ENCODE results near the gene ABHD17C. TPM values are rescaled to one million over a fixed set of nuclear protein-coding genes. Genes with fewer than 3 reads are reported as not detected.

ABHD17C gene
- total and polyA plus RNA-seq, 2 experiments from 2014 or later: 11.3 to 23.8 TPM

DNA sequence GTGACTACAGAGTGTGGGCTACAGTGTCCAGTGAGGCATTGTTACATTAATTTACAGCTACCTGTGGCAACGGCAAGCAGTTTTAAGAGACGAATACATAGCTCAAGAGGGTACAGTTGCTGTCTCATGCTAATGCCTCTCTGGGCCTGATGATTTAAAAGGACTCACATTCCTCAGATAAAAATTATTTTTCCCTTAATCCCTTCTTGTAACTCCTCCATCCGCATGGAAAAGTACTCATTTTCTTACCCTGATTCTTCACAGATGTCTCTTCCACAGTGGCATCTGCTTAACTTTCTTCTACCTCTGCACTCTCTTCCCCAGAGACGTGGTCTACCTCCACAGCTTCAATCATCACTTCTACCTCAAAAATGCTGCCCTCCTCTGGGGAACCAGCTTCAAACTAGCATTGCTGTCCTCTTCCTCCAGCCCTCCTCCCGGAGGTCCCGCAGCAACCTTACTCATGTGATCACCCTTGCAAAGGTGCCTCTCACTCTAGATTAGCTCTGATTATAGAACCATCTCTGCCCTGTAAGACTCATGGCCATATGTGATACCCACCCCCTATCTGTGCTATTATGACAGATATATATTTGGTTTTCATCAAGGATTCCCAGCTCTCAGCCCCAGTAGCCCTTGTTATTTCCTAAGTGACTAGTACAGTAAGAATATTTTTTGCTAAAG, 21.4 kb upstream of the ABHD17C start:
- peak; percentile 69 for ATAC-seq
- Histone ChIP-seq H3K27me3 (ENCODE audit: insufficient read depth) (no peaks in the 10 kb centered on the region), H3K79me2 (replicated peaks; ENCODE audit: insufficient read depth) (no peaks in the 10 kb centered on the region), H3K4me2 (no peak overlapping the region), H3F3A (replicated peaks; ENCODE audit: low read depth) (no peaks in the 10 kb centered on the region), H3K27ac (ENCODE audit: low read depth) (no peak overlapping the region), H3K36me3 (ENCODE audit: insufficient read depth) (no peaks in the 10 kb centered on the region), H3K9me2 (ENCODE audit: insufficient read depth) (no peaks in the 10 kb centered on the region), H2AFZ (no peak overlapping the region; the same call in 1 of the 2 replicates), H3K4me3 (no peak overlapping the region), H3K4me1 (ENCODE audit: insufficient read depth) (no peaks in the 10 kb centered on the region), H4K20me1 (replicated peaks; ENCODE audit: insufficient read depth) (no peaks in the 10 kb centered on the region)
- H3K4me1 Mint-ChIP-seq: peaks cover 5% of the 10 kb centered on the region; the same call in 2 of the 3 replicates
- no peaks in the 10 kb centered on the region for H3K36me3 Mint-ChIP-seq (ENCODE audit: low read depth)
- peak; percentile 25 for DNase-seq (ENCODE audit: low spot score)
- no peaks in the 10 kb centered on the region; the same call in 2 of the 3 replicates for H3K9me3 Mint-ChIP-seq
- H3K27me3 Mint-ChIP-seq (ENCODE audit: insufficient read depth, low read depth, poor library complexity): peaks cover 1% of the 10 kb centered on the region
- no peak for TF ChIP-seq POLR2AphosphoS5 (IDR thresholded peaks at IDR 0.05; ENCODE audit: low read depth)
- TF ChIP-seq, protein P1, sequence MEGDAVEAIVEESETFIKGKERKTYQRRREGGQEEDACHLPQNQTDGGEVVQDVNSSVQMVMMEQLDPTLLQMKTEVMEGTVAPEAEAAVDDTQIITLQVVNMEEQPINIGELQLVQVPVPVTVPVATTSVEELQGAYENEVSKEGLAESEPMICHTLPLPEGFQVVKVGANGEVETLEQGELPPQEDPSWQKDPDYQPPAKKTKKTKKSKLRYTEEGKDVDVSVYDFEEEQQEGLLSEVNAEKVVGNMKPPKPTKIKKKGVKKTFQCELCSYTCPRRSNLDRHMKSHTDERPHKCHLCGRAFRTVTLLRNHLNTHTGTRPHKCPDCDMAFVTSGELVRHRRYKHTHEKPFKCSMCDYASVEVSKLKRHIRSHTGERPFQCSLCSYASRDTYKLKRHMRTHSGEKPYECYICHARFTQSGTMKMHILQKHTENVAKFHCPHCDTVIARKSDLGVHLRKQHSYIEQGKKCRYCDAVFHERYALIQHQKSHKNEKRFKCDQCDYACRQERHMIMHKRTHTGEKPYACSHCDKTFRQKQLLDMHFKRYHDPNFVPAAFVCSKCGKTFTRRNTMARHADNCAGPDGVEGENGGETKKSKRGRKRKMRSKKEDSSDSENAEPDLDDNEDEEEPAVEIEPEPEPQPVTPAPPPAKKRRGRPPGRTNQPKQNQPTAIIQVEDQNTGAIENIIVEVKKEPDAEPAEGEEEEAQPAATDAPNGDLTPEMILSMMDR (conservative IDR thresholded peaks at IDR 0.05; ENCODE audit: low read depth in 2 of 2): peak in 1 of 2 experiments; percentile 44; a peak in 2 of 4 replicates
- no peak for TF ChIP-seq NANOG (IDR thresholded peaks at IDR 0.05; ENCODE audit: borderline replicate concordance)
- TF ChIP-seq EZH2 (IDR thresholded peaks at IDR 0.05; ENCODE audit: low read depth, unreplicated experiment): no peak
- TF ChIP-seq, protein P2, sequence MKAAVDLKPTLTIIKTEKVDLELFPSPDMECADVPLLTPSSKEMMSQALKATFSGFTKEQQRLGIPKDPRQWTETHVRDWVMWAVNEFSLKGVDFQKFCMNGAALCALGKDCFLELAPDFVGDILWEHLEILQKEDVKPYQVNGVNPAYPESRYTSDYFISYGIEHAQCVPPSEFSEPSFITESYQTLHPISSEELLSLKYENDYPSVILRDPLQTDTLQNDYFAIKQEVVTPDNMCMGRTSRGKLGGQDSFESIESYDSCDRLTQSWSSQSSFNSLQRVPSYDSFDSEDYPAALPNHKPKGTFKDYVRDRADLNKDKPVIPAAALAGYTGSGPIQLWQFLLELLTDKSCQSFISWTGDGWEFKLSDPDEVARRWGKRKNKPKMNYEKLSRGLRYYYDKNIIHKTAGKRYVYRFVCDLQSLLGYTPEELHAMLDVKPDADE (IDR thresholded peaks at IDR 0.05): no peak
- TF ChIP-seq JUNB (IDR thresholded peaks at IDR 0.05; ENCODE audit: unreplicated experiment): no peak
- TF ChIP-seq EZH2phosphoT487 (IDR thresholded peaks at IDR 0.05; ENCODE audit: unreplicated experiment): no peak
- no peak overlapping the region for H3K4me3 Mint-ChIP-seq
- H3K27ac Mint-ChIP-seq: no peak overlapping the region

DNA sequence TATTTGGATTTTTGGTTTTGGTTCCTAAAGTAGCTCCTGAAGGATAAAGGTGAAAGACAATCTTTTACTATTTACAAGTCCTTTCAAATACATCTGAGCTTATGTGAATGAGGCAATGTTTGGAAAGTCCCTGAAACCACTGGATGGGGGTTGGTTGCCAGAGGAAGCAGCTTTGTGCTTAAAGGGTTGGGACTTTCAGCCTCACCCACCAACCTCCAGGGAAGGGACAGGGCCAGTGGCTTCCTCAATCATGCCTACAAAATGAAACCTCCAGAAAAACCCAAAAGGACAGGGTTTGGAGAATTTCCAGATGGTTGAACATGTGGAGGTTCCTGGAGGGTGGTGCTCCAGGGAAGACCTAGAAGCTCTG, 20.9 kb upstream of the ABHD17C start:
- Mint-ChIP-seq H3K27me3 (ENCODE audit: insufficient read depth, low read depth, poor library complexity) (peaks cover 1% of the 10 kb centered on the region), H3K4me3 (no peak overlapping the region), H3K36me3 (ENCODE audit: low read depth) (no peaks in the 10 kb centered on the region), H3K4me1 (peaks cover 7% of the 10 kb centered on the region; the same call in 2 of the 3 replicates), H3K9me3 (no peaks in the 10 kb centered on the region; the same call in 2 of the 3 replicates), H3K27ac (no peak overlapping the region)
- H3K27me3 ChIP-seq (ENCODE audit: insufficient read depth): no peaks in the 10 kb centered on the region
- H3K4me2 ChIP-seq: no peak overlapping the region
- no peak overlapping the region for H2AFZ ChIP-seq
- ATAC-seq (no peak), DNase-seq (ENCODE audit: low spot score) (no peak)
- H3F3A ChIP-seq (replicated peaks; ENCODE audit: low read depth): no peaks in the 10 kb centered on the region
- H3K36me3 ChIP-seq (ENCODE audit: insufficient read depth): no peaks in the 10 kb centered on the region
- no peak overlapping the region for H3K27ac ChIP-seq (ENCODE audit: low read depth)
- no peaks in the 10 kb centered on the region for H3K4me1 ChIP-seq (ENCODE audit: insufficient read depth)
- H3K4me3 ChIP-seq: no peak overlapping the region
- no peaks in the 10 kb centered on the region for H4K20me1 ChIP-seq (replicated peaks; ENCODE audit: insufficient read depth)
- no peaks in the 10 kb centered on the region for H3K79me2 ChIP-seq (replicated peaks; ENCODE audit: insufficient read depth)
- no peaks in the 10 kb centered on the region for H3K9me2 ChIP-seq (ENCODE audit: insufficient read depth)
- no peak for TF ChIP-seq CREB1 (CRISPR knock-in tag; IDR thresholded peaks at IDR 0.05; ENCODE audit: low read depth)
- TF ChIP-seq NANOG (IDR thresholded peaks at IDR 0.05; ENCODE audit: borderline replicate concordance): no peak
- TF ChIP-seq, protein P3, sequence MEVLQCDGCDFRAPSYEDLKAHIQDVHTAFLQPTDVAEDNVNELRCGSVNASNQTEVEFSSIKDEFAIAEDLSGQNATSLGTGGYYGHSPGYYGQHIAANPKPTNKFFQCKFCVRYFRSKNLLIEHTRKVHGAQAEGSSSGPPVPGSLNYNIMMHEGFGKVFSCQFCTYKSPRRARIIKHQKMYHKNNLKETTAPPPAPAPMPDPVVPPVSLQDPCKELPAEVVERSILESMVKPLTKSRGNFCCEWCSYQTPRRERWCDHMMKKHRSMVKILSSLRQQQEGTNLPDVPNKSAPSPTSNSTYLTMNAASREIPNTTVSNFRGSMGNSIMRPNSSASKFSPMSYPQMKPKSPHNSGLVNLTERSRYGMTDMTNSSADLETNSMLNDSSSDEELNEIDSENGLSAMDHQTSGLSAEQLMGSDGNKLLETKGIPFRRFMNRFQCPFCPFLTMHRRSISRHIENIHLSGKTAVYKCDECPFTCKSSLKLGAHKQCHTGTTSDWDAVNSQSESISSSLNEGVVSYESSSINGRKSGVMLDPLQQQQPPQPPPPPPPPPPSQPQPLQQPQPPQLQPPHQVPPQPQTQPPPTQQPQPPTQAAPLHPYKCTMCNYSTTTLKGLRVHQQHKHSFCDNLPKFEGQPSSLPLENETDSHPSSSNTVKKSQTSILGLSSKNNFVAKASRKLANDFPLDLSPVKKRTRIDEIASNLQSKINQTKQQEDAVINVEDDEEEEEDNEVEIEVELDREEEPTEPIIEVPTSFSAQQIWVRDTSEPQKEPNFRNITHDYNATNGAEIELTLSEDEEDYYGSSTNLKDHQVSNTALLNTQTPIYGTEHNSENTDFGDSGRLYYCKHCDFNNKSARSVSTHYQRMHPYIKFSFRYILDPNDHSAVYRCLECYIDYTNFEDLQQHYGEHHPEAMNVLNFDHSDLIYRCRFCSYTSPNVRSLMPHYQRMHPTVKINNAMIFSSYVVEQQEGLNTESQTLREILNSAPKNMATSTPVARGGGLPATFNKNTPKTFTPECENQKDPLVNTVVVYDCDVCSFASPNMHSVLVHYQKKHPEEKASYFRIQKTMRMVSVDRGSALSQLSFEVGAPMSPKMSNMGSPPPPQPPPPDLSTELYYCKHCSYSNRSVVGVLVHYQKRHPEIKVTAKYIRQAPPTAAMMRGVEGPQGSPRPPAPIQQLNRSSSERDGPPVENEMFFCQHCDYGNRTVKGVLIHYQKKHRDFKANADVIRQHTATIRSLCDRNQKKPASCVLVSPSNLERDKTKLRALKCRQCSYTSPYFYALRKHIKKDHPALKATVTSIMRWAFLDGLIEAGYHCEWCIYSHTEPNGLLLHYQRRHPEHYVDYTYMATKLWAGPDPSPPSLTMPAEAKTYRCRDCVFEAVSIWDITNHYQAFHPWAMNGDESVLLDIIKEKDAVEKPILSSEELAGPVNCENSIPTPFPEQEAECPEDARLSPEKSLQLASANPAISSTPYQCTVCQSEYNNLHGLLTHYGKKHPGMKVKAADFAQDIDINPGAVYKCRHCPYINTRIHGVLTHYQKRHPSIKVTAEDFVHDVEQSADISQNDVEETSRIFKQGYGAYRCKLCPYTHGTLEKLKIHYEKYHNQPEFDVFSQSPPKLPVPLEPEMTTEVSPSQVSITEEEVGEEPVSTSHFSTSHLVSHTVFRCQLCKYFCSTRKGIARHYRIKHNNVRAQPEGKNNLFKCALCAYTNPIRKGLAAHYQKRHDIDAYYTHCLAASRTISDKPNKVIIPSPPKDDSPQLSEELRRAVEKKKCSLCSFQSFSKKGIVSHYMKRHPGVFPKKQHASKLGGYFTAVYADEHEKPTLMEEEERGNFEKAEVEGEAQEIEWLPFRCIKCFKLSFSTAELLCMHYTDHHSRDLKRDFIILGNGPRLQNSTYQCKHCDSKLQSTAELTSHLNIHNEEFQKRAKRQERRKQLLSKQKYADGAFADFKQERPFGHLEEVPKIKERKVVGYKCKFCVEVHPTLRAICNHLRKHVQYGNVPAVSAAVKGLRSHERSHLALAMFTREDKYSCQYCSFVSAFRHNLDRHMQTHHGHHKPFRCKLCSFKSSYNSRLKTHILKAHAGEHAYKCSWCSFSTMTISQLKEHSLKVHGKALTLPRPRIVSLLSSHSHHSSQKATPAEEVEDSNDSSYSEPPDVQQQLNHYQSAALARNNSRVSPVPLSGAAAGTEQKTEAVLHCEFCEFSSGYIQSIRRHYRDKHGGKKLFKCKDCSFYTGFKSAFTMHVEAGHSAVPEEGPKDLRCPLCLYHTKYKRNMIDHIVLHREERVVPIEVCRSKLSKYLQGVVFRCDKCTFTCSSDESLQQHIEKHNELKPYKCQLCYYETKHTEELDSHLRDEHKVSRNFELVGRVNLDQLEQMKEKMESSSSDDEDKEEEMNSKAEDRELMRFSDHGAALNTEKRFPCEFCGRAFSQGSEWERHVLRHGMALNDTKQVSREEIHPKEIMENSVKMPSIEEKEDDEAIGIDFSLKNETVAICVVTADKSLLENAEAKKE (CRISPR knock-in tag; IDR thresholded peaks at IDR 0.05): no peak
- TF ChIP-seq STAT1 (IDR thresholded peaks at IDR 0.05; ENCODE audit: unreplicated experiment): no peak
- no peak for TF ChIP-seq POLR2AphosphoS5 (IDR thresholded peaks at IDR 0.05; ENCODE audit: low read depth)
- TF ChIP-seq EZH2 (IDR thresholded peaks at IDR 0.05; ENCODE audit: low read depth, unreplicated experiment): no peak
- no peak for TF ChIP-seq ZNF114 (CRISPR knock-in tag; IDR thresholded peaks at IDR 0.05)
- no peak for TF ChIP-seq EZH2phosphoT487 (IDR thresholded peaks at IDR 0.05; ENCODE audit: unreplicated experiment)
